Caco-2 (cell line): Measurements from ENCODE around the gene AP3B2. TPM values are rescaled to one million over a fixed set of nuclear protein-coding genes. Genes with fewer than 3 reads are reported as not detected.

Experiments
- BruUV-seq: library from RNA; stranded (reverse); fragments of 400-500 nt; replicated peaks from 2 replicates; lab custom pipeline; 2021; lab: Mats Ljungman, UMichigan
- CTCF ChIA-PET: fragments of 300-600 bp; sonication (Branson Sonifier 250); formaldehyde crosslinking; loops from one replicate; lab custom pipeline; 2022; ENCODE audit warnings: antibody characterized with exemption; lab: Charles Lee
- POLR2A ChIA-PET: fragments of 300-600 bp; sonication (Branson Sonifier 250); formaldehyde crosslinking; loops from one replicate; lab custom pipeline; 2022; ENCODE audit warnings: antibody characterized with exemption; lab: Charles Lee
- DNase-seq, 2 experiments: peaks; one replicate each; pipeline versions ENCODE4 v3.0.0 to v3.0.0-alpha.2; 2020 to 2022
- H3K27me3 ChIP-seq: replicated peaks from 2 replicates; pipeline ENCODE4 v1.6.0; 2011; ENCODE audit warnings: low read length; ENCODE audit not compliant: control insufficient read depth, insufficient read depth
- H3K36me3 ChIP-seq: 2 replicates; pipeline ENCODE4 v1.5.1; 2011; ENCODE audit warnings: low read length; ENCODE audit not compliant: control insufficient read depth, insufficient read depth
- H3K4me1 ChIP-seq: fragments of 250-450 bp; sonication (Bioruptor Pico); 2 replicates; pipeline ENCODE4 v1.5.1; 2020; ENCODE audit warnings: mild to moderate bottlenecking
- H3K4me3 ChIP-seq: 2 replicates; pipeline ENCODE4 v1.5.1; 2011; ENCODE audit warnings: low read depth, mild to moderate bottlenecking, control low read depth, low read length
- H3K9me3 ChIP-seq: fragments of 250-450 bp; sonication (Bioruptor Pico); 2 replicates; pipeline ENCODE4 v1.5.1; 2020; ENCODE audit warnings: mild to moderate bottlenecking, moderate library complexity
- H3K27ac Mint-ChIP-seq: one replicate; pipeline ENCODE4 v1.8.0; 2022; ENCODE audit warnings: mixed read lengths; ENCODE audit not compliant: unreplicated experiment
- H3K27me3 Mint-ChIP-seq: one replicate; pipeline ENCODE4 v1.8.0; 2022; ENCODE audit warnings: mixed read lengths; ENCODE audit not compliant: insufficient read depth, unreplicated experiment
- H3K36me3 Mint-ChIP-seq: one replicate; pipeline ENCODE4 v1.8.0; 2022; ENCODE audit warnings: mild to moderate bottlenecking, mixed read lengths; ENCODE audit not compliant: insufficient read depth, unreplicated experiment
- H3K4me1 Mint-ChIP-seq: one replicate; pipeline ENCODE4 v1.8.0; 2022; ENCODE audit warnings: low read depth, mixed read lengths; ENCODE audit not compliant: unreplicated experiment
- H3K4me3 Mint-ChIP-seq: one replicate; pipeline ENCODE4 v1.8.0; 2022; ENCODE audit warnings: mild to moderate bottlenecking, moderate library complexity, mixed read lengths; ENCODE audit not compliant: unreplicated experiment
- H3K9me3 Mint-ChIP-seq: one replicate; pipeline ENCODE4 v1.8.0; 2022; ENCODE audit warnings: mixed read lengths; ENCODE audit not compliant: unreplicated experiment
- CTCF ChIP-seq, 2 experiments: fragments of 200-600 bp in 1 of 2; IDR thresholded peaks; 1 replicate in 1 of 2; 2 replicates in 1 of 2; pipeline versions ENCODE4 v1.5.1 to v1.8.0; 2011 to 2022; ENCODE audit warnings: antibody characterized with exemption in 1 of 2, control low read depth in 1 of 2, inconsistent platforms in 1 of 2, low read depth in 1 of 2, low read length in 1 of 2, mild to moderate bottlenecking in 1 of 2, moderate library complexity in 1 of 2; ENCODE audit not compliant: insufficient read depth in 1 of 2, severe bottlenecking in 1 of 2, unreplicated experiment in 1 of 2
- intact Hi-C: fragments of 100-400 bp; cut with micrococcal nuclease; formaldehyde crosslinking; loops from one replicate; pipeline ENCODE4 v1.10.0; 2022; ENCODE audit not compliant: unreplicated experiment
- total RNA-seq: library from RNA; stranded (reverse); gene quantifications from 2 replicates; pipeline ENCODE4 v1.2.3, GENCODE V29; 2022

Gene AP3B2
- total RNA-seq, 1 experiment from 2014 or later = 0.82 TPM

GRCh38 chr15:82750831-82751180 is 41.1 kb upstream of the AP3B2 start:
- H3K27me3 ChIP-seq = no peaks in the 10 kb centered on the region
- ChIA-PET CTCF (interaction anchor here (0.6 to 1.4 kb wide), 3 partner anchors 42 to 220 kb away, joined by 3 to 4 read pairs (median 3); no protein-coding TSS in a partner anchor), POLR2A (interaction anchor here (0.5 to 2.5 kb wide), 6 partner anchors 27 to 1639 kb away, joined by 3 to 16 read pairs (median 4); partner anchors contain the start of genes BTBD1, RPS17 and WHAMM)
- H3K27me3 Mint-ChIP-seq = no peaks in the 10 kb centered on the region
- peak overlapping the region; percentile 61 for H3K4me3 ChIP-seq
- H3K27ac Mint-ChIP-seq = peak overlapping the region; percentile 93
- peak in 1 of 2 experiments; percentile 27 for DNase-seq
- TF ChIP-seq CTCF (IDR thresholded peaks at IDR 0.05; ENCODE audit: insufficient read depth in 1 of 2, low read depth in 1 of 2, low read length in 1 of 2, severe bottlenecking in 1 of 2, unreplicated experiment in 1 of 2) = no peak
- peaks cover 6% of the 10 kb centered on the region; the same call in 1 of the 2 replicates for H3K4me1 ChIP-seq
- TSS peak; percentile 68 for BruUV-seq
- H3K4me3 Mint-ChIP-seq = peak overlapping the region; percentile 94
- peaks cover 1% of the 10 kb centered on the region for H3K36me3 ChIP-seq
- H3K9me3 Mint-ChIP-seq = no peaks in the 10 kb centered on the region
- intact Hi-C loops = loop anchor here (1.0 to 2.0 kb wide), 2 partner anchors 42 to 58 kb away; partner anchors contain the start of genes AP3B2 and WHAMM
- no peaks in the 10 kb centered on the region for H3K4me1 Mint-ChIP-seq
- peaks cover 40% of the 10 kb centered on the region for H3K36me3 Mint-ChIP-seq
- H3K9me3 ChIP-seq = no peaks in the 10 kb centered on the region

- no peaks in the 10 kb centered on the region for H3K9me3 Mint-ChIP-seq
- ChIA-PET POLR2A (interaction anchor here (0.5 to 2.5 kb wide), 5 partner anchors 59 to 1638 kb away, joined by 3 to 16 read pairs (median 4); partner anchors contain the start of genes BTBD1, RPS17 and WHAMM), CTCF (interaction anchor here (0.7 to 1.4 kb wide), 2 partner anchors 60 to 219 kb away, joined by 3 read pairs; partner anchors contain the start of gene WHAMM)
- no peaks in the 10 kb centered on the region for H3K9me3 ChIP-seq
- TF ChIP-seq CTCF (IDR thresholded peaks at IDR 0.05; ENCODE audit: insufficient read depth in 1 of 2, low read depth in 1 of 2, low read length in 1 of 2, severe bottlenecking in 1 of 2, unreplicated experiment in 1 of 2) = no peak
- H3K36me3 Mint-ChIP-seq = peaks cover 34% of the 10 kb centered on the region
- H3K36me3 ChIP-seq = peaks cover 1% of the 10 kb centered on the region; the same call in 1 of the 2 replicates
- H3K27me3 Mint-ChIP-seq = no peaks in the 10 kb centered on the region
- peak overlapping the region; percentile 94 for H3K4me3 Mint-ChIP-seq
- H3K4me1 ChIP-seq = peaks cover 6% of the 10 kb centered on the region; the same call in 1 of the 2 replicates
- H3K27me3 ChIP-seq = no peaks in the 10 kb centered on the region
- peak; percentile 88 to 91 for DNase-seq
- BruUV-seq = TSS peak; percentile 90
- H3K27ac Mint-ChIP-seq = peak overlapping the region; percentile 93
- peak overlapping the region; percentile 61 for H3K4me3 ChIP-seq
- intact Hi-C loops = loop anchor here (1.0 to 2.0 kb wide), 2 partner anchors 41 to 59 kb away; partner anchors contain the start of genes AP3B2 and WHAMM
- H3K4me1 Mint-ChIP-seq = no peaks in the 10 kb centered on the region
These were observed 40.5 kb upstream of the AP3B2 start for GRCh38 chr15:82749951-82750830.

DNA sequence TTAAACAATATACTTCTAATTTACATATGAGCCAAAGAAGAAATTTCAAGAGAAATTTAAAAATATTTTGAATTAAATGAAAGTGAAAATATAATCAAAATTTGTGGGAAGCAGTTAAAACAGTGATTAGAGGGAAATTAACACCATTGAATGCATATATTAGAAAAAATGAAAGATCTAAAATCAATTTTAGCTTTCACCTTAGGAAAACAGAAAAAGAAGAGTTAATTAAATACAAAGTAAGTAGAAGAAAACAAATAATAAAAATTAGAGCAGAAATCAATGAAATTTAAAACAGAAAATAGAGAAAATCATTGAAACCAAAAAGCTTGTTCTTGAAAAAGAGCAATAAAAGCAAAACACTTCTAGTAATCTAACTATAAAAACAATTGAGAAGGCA is 38.6 kb upstream of the AP3B2 start:
- H3K36me3 Mint-ChIP-seq = peaks cover 22% of the 10 kb centered on the region
- BruUV-seq = no TSS peak

More for the DNA sequence above, 38.6 kb upstream of the AP3B2 start:
- Mint-ChIP-seq H3K4me3 (no peak overlapping the region), H3K27ac (no peak overlapping the region), H3K27me3 (no peaks in the 10 kb centered on the region), H3K4me1 (no peaks in the 10 kb centered on the region), H3K9me3 (no peaks in the 10 kb centered on the region)
- Histone ChIP-seq H3K4me1 (peaks cover 6% of the 10 kb centered on the region; the same call in 1 of the 2 replicates), H3K4me3 (no peak overlapping the region), H3K36me3 (peaks cover 1% of the 10 kb centered on the region; the same call in 1 of the 2 replicates), H3K27me3 (no peaks in the 10 kb centered on the region), H3K9me3 (no peaks in the 10 kb centered on the region)
- ChIA-PET CTCF (no interaction called here), POLR2A (no interaction called here)
- no peak for DNase-seq
- intact Hi-C loops = no loop called here
- no peak for TF ChIP-seq CTCF (IDR thresholded peaks at IDR 0.05; ENCODE audit: insufficient read depth in 1 of 2, low read depth in 1 of 2, low read length in 1 of 2, severe bottlenecking in 1 of 2, unreplicated experiment in 1 of 2)
